HG03045 (cell line): ENCODE measurements around the gene ELMO3.

Experiments
- ATAC-seq: cut with Tn5 transposase; IDR thresholded peaks from one replicate; pipeline ENCODE4 v1.9.1; 2021; ENCODE audit warnings: mild to moderate bottlenecking, moderate library complexity; ENCODE audit not compliant: unreplicated experiment

ELMO3 gene

GRCh38 chr16:67163164-67163998, 35.5 kb upstream of the ELMO3 start:
- ATAC-seq, result no peak

GRCh38 chr16:67163999-67164558, 34.9 kb upstream of the ELMO3 start:
- ATAC-seq, result no peak

DNA sequence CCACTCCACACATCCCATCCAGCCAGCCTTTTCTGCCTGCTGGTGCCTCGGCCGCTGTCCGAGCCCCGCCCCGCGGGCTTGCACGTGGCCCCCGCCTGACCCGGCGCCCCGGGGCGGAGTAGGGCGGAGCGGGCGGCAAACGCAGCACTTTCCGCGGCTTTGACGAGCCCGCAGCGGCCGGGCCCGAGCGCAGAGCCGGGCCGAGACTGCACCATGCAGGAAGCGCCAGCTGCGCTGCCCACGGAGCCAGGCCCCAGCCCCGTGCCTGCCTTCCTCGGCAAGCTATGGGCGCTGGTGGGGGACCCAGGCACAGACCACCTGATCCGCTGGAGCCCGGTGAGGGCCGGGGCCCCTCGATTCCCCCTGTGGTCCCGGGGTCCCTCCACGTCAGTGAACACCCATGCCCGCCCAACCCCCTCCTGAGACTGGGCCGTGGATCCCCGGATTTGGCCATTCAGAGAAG, 34.3 kb upstream of the ELMO3 start, which contains the start of gene HSF4:
HSF4 (plus strand) TSS at position 147 of the 463 bp plus-strand sequence; CDS start at position 214, 67 bp downstream.
- ATAC-seq, result no peak

GRCh38 chr16:67165121-67166078, 33.5 kb upstream of the ELMO3 start:
- ATAC-seq, result no peak

DNA sequence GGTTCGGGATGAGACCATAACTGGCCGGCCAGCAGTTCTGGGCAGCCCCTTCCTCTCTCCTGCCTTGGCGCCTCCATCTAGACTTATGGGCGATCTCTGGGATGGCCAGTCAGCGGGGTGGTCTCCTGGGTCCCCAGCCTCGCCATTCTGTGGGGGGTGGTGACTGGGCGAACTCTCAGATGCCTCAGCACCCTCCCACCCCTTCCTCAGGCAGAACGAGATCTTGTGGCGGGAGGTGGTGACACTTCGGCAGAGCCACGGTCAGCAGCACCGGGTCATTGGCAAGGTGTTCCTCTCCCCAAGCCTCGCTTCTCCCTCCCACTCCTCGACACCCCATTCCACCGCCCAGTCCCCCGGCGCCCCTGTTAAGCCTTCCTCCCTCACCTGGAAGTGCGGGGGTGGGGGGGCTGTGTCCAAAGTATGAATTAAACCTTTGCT, 32.8 kb upstream of the ELMO3 start:
- no peak for ATAC-seq

GRCh38 chr16:67166598-67167168, 32.2 kb upstream of the ELMO3 start:
- ATAC-seq, result no peak

- no peak for ATAC-seq
Observed at GRCh38 chr16:67167588-67167987, 31.3 kb upstream of the ELMO3 start.

DNA sequence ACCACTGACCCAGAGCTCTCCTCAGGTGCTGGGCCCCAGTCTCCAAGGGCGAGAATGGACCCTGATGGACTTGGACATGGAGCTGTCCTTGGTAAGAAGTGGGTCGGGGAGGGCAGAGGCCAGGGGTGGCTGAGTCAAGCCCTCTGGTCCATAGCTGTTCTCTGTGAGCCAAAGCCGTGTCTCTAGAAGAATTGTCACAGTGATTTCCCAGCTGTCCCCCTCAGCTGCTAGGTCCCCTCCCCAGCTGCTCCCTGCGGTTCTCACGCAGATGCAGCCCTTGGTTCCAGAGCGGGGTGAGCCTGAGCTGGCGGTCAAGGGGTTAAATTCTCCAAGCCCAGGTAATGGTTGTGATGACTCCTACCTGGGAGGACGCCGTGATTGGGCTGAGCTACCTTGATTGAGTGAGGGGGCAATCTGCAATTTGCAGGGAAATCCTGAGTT, 29.9 kb upstream of the ELMO3 start:
- ATAC-seq, result no peak

DNA sequence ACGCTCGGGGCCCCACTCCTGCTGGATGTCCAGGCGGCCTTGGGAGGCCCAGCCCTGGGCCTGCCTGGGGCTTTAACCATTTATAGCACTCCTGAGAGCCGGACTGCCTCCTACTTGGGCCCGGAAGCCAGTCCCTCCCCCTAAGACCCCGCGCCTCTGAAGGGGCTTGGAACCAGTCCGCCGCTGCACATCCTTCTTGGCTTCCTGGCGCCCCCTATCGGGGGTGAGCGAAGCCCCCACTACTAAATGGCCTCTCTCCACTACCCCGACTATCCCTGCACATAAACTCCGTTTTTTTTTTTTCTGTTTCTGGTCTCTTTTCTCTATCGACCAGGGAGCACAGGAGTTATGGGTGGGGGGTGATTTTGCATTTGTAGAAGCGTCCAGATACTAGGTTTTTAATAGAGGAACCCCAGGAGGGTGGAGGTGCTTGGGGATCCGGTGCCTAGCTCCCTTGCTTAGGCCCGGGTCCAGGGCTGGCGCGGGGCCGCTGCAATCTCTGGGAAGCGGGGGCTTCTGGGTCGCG, 29.2 kb upstream of the ELMO3 start:
- no peak for ATAC-seq

GRCh38 chr16:67170168-67170948, 28.6 kb upstream of the ELMO3 start, which contains the start of gene NOL3:
Gene NOL3, plus strand, starts transcription at chr16:67170538.
- ATAC-seq, result peak; percentile 52

- peak; percentile 8 for ATAC-seq
Observed at GRCh38 chr16:67170949-67171649, 27.8 kb upstream of the ELMO3 start.

GRCh38 chr16:67173323-67173722, 25.6 kb upstream of the ELMO3 start:
- no peak for ATAC-seq

- peak; percentile 26 for ATAC-seq
Observed at GRCh38 chr16:67173808-67174705, 24.9 kb upstream of the ELMO3 start.

DNA sequence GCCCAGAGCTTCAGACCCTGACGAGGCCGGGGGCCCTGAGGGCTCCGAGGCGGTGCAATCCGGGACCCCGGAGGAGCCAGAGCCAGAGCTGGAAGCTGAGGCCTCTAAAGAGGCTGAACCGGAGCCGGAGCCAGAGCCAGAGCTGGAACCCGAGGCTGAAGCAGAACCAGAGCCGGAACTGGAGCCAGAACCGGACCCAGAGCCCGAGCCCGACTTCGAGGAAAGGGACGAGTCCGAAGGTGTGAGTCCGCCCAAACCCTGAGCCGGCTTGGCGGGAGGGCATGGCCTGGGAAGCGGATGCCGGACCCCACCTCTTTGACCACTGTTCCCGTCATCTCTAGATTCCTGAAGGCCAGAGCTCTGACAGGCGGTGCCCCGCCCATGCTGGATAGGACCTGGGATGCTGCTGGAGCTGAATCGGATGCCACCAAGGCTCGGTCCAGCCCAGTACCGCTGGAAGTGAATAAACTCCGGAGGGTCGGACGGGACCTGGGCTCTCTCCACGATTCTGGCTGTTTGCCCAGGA, 24.2 kb upstream of the ELMO3 start:
- no peak for ATAC-seq

DNA sequence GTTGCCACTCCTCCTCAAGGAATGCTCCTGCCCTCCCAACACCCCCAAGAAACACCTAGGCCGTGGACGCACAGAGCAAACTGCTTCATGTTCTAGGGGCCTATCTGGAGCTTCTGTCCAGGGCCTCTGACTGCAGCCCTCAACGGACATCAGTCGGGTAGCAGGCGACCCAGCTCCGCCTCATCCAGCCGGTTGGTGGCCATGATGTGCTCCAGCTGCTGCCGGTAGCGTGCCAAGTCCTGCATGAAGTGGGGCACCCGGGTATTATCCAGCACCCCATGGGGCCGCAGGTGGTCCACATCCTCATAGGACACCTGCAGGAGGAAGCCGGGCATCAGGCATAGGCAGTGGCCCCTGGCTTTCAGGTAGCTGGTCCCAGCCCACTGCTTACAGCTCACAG, 22.3 kb upstream of the ELMO3 start:
- ATAC-seq, result no peak

DNA sequence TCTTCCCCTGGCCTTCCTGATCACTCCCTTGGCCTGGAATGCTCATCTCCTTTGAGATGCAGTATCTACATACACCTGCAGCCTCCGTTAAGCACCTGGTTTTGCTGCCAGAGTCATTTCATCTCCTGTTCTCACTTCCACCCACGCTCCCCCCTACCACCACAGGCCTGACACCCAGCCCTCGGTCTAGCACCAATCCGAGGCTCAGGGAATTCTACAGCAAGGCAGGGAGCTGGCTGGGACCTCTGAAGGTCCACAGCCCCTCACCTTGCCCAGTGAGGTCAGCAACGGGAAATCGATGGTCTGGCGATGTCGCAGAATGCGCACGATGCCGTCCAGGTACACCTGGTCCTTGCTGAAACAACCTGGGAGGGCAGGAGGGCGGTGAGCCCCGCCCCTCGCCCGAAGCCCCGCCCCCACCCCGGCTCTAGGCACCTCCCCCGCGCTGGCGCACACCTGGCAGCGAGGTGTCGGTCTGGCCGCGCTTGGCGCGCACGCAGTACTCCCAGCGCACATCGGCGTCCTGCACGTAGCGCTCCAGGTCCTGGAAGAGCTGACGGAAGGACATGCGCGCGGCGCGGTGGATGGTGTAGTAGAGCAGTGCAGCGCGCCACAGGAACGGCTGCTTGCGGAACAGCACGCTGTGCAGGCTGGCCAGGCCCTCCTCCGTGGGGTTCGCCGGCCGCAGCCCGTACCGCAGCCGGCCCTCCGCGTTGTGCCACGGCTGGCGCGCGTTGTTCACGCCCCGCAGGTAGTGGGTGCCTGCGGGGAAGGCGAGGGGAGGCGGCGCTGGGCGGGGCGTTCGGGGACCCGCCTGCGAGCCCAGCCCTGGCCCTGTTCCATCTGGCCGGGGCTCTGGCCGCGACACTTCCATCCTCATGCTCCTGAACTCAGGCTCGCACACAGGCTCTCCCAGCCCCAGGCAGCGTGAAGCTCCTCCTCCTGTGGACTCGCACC, 20.9 kb upstream of the ELMO3 start:
- no peak for ATAC-seq
